ENCODE measurements around the gene TCOF1.

- TF ChIP-seq CTCF (conservative IDR thresholded peaks at IDR 0.05), result no peak
- no peak for TF ChIP-seq EZH2 (IDR thresholded peaks at IDR 0.05; ENCODE audit: low read depth)
These were observed 43.0 kb downstream of the TCOF1 start for GRCh38 chr5:150400316-150401075.

All from PC-9 (cell line).